Measurements from ENCODE around the gene SLIT3.

The SLIT3 gene

DNA sequence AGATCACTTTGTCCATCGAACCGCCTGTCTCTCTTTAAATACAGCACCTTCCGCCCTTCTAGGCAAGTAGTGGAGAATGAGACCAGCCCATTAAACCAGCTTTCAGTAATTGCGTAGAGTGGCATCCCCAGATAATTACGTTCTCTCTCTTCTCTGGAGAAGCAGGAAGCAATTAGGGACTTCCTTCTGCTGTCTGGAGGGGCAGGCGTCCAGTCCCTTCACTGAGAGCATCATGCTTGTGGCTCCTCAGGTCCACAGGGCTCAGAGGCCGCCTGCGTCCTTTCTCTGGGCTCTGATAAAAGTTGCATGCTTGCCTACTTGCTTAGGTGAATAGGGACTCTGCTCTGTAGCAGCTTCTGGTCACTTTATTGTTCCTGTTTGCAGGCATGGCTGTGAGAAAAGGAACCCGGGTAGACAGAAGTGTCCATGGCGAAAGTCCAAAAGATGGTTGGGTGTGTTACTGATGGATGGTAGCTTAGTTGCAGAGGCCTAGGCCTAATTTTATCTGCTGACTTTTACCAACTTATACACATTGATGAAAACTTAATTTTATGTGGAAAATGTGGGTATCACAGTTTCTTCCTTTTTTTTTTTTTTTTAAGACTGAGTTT lies 422.7 kb downstream of the SLIT3 start:
- no peak for DNase-seq

DNA sequence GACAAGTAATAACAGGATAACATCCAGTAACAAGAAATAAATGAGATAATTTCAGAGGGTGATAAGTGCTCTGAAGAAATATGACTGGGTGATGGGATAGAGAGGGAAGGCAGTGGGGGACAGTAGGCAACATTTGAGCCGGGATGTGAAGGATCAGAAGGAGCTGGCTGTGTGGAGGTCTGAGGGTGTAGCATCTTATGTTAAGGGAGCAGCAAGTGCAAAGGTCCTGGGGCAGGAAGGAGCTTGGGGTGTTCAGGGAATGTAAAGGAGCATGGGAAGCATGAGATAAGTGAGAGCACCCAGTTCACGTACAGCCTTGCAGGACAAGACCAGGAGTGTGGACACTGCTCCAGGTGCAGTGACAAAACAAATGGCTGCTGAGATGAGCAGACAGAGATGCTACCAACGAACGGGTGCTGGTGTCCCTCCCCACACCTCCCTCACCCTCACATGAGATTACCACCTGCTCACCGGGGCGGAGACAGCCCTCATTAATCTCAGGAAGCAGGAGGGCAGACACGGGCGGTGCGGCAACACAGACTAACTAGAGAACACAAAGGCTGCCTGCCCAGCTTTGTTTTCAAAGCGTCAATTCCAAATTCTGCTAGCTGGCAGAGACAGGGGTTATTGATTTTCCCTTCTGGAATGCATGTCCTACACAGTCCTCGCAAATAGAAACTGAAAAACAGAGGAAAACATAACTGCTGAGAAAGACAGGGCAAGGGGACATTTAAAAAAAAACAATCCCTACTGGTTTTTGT lies 423.6 kb downstream of the SLIT3 start:
- no peak for DNase-seq

DNA sequence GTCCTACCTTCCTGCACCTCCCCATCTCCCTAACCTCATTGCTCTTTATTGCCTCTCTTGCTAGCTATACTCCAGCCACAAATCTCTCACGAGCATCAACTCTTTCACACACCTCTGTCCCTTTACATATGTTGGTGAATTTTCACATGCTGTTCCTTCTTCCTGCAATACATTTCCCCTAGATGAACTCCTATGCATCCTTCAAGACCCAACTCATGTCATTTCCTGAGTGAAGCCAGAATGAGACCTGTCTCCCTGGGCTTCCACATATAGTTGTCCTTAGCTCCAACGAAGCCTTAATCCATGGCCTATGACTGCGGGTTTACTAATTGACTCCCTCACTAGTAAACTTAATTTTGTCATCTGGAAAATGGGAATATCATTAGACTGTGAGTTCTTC lies 424.5 kb downstream of the SLIT3 start:
- DNase-seq, result no peak

- DNase-seq, result no peak
Observed at GRCh38 chr5:168875832-168876231, 425.1 kb downstream of the SLIT3 start.

DNA sequence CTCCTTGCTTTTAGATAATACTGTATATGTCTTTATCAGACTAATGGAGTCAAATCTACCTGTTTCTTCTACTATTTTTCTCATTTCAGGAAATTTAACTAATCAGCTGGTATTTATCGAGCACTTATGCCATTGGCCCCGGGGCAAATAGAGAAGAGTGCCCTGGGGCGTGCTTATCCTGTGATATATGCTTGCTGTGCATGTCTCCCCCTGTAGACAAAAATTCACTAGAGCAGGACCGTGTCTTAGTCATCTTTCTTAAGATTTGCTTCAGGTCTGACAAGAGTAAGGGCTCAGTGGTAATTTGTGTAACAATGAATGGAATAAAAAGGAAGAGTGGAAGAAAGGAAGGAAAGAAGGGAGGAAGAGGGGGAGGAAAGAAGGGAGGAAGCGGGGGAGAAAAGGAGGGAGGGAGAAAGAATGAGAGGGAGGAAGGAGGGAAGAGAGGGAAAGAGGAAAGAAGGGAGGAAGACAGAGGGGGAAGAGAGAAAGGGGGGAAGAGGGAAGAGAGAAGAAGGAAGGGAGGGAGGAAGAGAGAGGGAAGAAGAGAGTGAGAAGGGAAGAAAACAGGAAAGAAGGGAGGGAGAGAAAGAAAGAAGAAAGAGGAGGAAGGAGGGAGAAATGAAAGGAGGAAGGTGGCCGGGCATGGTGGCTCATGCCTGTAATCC lies 426.1 kb downstream of the SLIT3 start:
- DNase-seq, result no peak

DNA sequence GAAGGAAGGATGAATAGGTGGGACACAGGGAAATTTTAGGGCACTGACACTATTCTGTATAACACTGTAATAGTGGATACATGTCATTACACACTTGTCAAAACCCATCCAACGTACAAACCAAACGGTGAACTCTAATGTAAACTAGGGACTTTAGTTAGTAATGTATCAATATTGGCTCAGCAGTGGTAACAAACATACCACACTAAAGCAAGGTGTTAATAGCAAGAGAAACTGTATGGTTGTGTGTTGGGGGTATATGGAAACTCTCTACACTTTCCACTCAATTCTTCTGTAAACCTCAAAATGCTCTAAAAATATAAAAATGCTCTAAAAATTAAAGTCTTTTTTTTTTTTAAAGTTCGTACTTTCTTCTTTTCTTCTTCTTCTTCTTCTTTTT lies 428.7 kb downstream of the SLIT3 start:
- DNase-seq, result no peak

GRCh38 chr5:168870910-168871309 lies 430.0 kb downstream of the SLIT3 start:
- DNase-seq, result no peak

DNA sequence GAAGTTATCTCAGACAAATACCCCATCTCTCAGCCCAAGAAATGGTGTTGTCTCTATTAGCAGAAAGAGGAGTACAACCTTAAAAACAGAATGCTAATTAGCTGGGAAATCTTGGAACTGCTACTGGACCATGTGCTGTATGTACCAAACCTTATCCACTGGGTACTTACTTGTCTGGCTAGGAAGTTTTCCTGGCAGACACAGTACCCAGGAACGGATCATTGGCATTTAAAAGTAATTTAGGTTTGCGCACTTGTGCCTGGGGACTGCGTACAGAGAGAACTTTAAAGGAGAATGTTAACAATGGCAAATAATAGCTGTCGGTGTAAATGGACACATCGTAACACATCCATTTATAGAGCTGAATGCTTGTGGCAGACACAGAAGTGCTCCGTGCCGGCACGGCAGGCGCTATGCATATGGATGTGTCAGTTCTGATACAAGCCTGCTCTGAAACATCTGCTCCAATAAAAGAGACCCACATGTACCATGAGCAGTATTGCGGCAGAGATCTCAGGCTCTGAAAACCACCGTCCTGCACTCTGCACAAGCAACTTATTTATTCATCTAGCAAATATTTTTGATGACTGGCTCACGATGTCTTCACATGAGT lies 431.2 kb downstream of the SLIT3 start:
- no peak for DNase-seq

DNA sequence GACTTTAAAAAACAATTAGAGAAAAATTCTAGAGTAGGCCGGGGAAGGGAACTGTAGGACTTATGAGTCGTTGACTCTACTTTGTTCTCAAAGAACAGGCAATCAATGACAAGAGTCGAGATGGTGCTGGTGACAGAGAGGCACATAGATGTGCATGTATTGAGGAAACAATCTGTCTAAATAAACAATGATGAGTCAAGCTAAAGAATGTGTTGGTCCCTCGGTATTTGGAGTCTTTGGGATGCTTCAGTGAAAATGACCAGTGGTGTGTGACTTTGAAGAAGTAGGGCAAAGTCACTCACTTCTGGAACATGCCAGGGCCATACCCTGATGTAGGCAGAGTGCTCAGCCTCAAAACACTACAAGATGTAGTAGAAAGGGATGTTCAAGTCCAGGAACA lies 433.7 kb downstream of the SLIT3 start:
- no peak for DNase-seq

- DNase-seq, result no peak
Observed at GRCh38 chr5:168865968-168866367, 435.0 kb downstream of the SLIT3 start.

- no peak for DNase-seq
Observed at GRCh38 chr5:168863021-168863420, 437.9 kb downstream of the SLIT3 start.

GRCh38 chr5:168860503-168860902 lies 440.4 kb downstream of the SLIT3 start:
- DNase-seq, result no peak

DNA sequence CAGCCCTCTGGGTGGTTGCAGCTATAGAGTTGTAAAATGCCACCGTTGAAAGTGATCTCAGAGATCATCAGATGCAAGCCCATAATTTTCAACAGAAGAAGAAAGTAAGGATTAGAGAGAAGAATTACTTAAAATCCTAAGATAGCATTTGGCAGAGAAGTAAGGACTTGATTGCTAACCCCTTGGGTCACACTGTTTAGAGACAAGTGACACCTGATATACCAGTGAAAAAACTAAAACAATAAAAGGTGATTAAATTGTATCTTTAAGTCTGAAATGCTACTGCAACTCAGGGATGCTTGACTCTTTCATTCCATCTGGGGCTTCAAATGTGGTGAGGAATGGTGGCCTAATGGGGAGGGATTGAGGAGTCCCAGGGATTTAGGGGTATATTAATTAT lies 440.9 kb downstream of the SLIT3 start:
- no peak for DNase-seq

DNA sequence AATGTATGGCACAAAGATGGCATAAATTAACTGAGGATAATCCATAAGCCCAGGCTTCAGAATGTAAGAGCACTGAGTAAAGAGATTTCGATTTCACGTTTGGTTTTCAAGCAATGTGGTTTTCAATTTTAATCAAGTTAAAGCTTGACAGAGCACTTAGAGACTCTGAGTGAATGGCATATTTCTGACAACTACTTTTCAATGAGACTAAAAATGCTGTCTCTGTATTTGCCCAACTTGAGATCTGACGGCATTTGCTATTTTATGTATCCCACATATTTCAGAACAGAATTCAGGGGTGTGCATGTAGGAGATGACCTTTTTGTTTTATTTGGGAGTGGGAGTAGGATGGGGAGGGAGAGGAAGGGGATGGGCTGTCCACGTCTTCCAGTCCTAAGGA lies 441.5 kb downstream of the SLIT3 start:
- no peak for DNase-seq

DNA sequence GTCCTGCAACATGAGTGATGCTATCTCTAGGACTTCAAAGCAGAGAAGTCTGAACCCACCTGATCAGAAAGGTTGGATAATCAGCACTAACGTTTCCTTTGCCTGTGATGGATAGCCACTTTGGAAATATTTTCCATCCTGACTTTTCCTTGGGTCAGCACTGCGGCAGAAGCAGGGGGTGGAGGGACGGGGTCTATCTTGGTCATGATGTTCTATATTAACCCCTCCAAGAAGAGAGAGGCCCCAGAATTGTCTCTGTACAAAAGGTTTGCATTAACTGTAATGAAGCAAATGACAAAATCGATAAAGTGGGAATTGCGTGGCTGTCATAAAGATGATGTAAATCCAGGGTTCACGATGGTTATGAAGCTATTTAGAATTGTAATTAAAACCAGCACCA lies 441.9 kb downstream of the SLIT3 start:
- DNase-seq, result no peak

DNA sequence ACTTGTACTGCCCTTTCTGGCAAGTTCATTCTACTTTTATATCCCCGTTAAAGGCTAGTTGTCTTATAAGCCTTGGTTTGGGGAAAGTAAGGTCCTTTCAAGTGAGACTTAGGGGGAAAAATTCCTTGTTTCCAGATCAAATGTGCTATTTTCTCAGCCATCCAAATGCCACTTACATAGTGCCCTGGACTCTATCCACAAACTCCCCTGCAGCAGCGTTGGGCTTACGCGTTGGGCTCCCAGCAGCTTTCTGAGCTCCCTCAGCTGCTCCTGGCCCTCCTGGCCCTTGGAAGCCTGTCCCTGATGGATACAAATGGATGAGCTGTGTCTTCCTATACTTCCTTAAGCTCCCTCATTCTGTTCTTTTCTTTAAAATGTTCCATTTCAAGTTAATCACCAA lies 442.6 kb downstream of the SLIT3 start:
- DNase-seq, result no peak

GRCh38 chr5:168853972-168854371 lies 447.0 kb downstream of the SLIT3 start:
- DNase-seq, result no peak

- no peak for DNase-seq
Observed at GRCh38 chr5:168852329-168852728, 448.6 kb downstream of the SLIT3 start.

DNA sequence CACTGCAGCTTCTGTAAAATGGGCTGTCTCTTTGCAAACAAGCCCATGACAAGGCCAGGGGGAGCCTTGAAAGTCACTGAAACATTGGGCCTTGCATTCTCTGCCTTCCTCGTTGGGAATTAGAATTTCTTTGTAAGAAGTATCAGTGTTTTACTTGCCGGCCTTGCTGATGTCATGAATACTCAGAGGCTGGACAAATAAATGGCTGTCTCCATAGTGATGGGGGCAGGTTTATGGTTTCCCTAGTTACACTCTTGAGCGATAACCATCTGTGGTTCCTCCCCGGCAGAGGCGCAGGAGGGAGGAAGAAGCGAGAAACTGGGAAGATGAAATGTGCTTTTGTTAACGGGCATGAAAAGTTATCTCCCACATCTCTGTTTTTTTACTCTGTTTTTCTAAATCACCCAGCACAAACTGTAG lies 449.0 kb downstream of the SLIT3 start:
- no peak for DNase-seq

DNA sequence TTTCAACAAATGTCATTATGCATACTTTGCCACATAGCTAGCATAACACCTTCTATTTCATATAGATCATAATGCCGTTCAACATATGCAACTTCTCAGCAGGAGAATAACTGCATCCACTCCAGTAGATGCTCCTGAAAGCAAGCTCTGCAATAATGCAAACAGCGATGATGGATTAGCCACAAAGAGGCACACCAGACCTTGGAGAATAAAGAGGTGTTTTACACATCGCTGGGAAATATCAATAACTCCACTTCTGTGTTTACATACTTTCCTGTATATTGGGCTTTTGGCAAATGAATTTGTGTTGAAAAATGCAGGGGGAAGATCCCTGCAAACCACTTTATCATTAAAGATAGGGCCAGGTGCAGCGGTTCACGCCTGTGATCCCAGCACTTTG lies 450.3 kb downstream of the SLIT3 start:
- no peak for DNase-seq

- DNase-seq, result no peak
Observed at GRCh38 chr5:168848569-168848968, 452.4 kb downstream of the SLIT3 start.

- no peak for DNase-seq
Observed at GRCh38 chr5:168847511-168848073, 453.3 kb downstream of the SLIT3 start.

DNA sequence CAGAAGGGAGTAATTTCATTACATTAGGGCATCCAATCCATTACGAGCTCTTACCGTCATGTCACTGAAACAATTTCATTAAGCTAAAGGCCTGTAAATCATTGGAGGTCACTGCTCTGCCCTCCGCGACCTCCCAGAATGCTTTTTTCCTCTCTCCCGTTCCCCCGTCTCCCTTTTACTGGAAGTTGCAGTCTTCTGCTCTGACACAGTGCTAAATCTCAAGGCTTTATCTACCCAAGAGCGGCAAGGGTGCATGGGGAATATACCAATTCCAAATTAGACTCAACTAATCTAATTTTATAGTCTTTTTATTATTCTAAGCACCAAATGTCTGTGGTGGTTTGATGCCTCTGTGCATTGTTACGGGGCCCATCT lies 456.0 kb downstream of the SLIT3 start:
- DNase-seq, result no peak

Measured in activated CD8-positive, alpha-beta memory T cell treated with anti-CD3 and anti-CD28 coated beads for 24 hours (primary cell).